GM21447 (cell line): ENCODE measurements around the gene ZNF587.
"Not testable (repeated sequence)": the region's sequence is repeated elsewhere in the genome, so short reads cannot be mapped to it uniquely, and the experiment has no call there.

Experiments used
- ATAC-seq: cut with Tn5 transposase; IDR thresholded peaks from one replicate; pipeline ENCODE4 v1.9.1; 2021; ENCODE audit not compliant: unreplicated experiment

ZNF587 gene

DNA sequence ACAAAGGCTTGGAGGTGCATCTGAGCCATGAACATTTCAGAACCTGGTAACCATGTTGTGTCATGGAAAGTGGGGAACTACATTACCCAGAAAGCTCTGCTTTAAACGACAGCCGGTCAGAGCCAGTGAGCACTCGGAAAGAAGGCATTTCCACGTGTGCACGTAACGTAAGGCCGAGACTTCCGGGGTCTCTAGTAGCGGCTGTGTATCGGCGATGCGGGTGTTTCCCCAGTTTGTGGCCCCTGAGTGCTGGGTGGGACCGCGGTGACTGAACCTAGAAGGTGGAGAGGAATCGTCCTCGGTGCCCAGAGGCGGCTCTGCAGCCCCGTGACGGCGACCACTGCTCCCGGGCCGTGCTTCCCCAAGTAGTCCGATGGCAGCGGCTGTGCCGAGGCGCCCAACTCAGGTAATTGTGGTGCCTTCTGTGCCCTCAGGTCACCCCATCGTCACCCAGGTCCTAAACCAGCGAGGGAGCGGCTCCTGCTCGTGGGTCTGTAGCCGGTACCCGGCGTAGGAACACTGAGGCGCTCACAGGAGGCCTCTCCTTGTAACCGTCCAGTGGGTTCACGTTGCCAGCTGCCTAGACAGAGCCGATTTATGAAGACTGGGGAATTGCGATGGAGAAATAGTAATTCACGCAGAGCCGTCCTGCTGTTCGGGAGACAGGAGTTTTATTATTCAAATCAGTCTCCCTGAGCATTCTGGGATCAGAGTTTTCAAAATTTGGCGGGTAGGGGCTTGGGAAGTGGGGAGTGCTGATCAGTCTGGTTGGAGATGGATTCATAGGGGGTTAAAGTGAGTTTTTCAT lies at the start of gene ZNF587:
Gene ZNF587, plus strand, starts transcription at position 194 of the 808 bp plus-strand sequence. Its CDS starts 180 bp downstream, at position 374.
- peak; percentile 93 for ATAC-seq

- ATAC-seq = no peak
Measured at GRCh38 chr19:57800696-57801095, 49.0 kb upstream of the ZNF587 start.

DNA sequence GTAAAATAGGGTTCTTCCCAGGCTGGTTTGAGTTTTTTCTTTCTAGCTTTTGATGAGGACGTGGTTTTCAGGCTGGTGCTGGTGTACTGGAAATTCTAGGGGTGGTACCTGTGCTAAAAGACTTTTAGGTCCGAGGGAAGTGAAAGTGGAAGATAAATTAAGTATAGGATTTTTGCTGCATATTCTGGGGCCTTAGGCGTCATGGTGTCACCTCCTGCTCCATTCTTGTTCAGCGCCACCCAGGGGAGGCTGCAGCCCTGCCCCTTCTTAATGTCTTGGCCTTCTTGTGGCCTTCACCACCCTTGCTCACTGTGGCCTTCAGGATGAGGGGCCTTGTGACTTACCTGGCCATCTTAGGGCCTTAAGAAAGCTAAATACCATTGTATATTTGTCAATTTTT lies 47.4 kb upstream of the ZNF587 start:
- no peak for ATAC-seq

GRCh38 chr19:57803265-57803593 lies 46.4 kb upstream of the ZNF587 start:
- ATAC-seq = no peak

DNA sequence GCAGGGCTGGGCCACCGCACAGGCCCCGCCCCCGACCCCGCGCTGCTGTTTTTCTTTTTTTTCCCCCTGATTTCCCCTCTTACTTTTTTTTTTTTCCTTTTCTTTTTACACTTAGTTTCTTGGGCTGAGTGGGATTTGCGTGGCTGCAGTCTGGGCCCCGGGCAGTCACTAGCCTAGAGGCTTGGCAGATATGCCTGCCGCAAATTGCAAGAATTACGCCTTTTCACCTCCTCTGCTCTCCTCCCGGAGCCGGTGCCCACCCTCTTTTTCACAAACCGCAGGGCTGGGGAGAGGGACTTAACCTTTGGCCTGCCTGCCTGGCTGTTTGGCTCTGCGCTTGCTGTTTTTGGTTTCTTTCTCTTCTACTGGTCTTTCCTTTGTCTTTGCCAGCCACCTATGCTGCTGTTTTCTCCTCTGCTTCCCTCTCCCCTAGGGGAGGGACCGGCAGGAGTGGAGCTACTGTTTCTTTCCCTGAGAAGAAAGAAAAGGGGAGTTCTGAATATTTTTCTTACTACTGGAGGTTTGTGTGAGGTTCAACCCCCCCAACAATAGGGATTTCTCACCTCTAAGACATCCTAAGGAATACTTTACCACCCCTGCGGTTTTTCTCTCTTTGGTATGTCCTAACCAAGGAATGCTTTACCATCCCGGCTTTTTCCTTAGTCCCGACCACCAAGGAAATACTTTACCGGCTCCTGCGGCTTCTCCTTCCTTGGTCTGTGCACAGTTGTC lies 45.9 kb upstream of the ZNF587 start:
- no peak for ATAC-seq

DNA sequence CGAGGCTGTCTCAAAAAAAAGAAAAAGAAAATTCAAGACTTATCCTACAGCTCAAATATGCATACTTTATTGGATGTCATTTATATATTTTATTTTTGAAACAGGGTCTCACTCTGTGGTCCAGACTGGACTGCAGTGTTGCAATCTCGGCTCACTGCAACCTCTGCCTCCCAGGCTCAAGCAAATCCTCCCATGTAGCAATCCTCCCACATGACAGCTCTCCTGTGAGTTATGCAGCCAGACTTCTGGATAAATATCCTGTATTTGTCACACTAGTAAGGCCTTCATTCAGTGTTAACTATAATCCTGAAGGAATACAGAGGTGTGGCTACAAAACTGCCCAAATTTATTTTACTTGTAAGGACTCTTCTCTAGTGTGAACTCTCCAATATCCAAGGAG lies 42.1 kb upstream of the ZNF587 start:
- ATAC-seq = no peak

DNA sequence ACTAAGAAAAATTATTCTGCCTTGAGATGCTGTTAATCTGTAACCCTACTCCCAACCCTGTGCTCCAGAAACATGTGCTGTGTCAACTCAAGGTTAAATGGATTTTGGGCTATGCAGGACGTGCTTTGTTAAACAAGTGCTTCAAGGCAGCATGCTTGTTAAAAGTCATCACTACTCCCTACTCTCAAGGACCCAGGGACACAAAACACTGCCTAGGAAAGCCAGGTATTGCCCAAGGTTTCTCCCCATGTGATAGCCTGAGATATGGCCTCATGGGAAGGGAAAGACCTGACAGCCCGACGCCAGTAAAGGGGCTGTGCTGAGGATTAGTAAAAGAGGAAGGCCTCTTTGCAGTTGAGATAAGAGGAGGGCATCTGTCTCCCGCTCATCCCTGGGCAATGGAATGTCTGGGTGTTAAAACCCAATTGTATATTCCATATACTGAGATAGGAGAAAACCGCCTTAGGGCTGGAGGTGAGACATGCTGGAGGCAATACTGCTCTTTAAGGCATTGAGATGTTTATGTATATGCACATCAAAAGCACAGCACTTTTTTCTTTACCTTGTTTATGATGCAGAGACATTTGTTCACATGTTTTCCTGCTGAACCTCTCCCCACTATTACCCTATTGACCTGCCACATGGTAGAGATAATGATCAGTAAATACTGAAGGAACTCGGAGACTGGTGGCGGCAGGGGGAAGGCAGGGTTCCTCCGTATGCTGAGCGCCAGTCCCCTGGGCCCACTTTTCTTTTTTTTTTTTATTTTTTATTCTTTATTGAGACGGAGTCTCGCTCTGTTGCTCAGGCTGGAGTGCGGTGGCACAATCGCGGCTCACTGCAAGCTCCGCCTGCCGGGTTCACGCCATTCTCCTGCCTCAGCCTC lies 39.0 kb upstream of the ZNF587 start:
- not testable (repeated sequence) for ATAC-seq

- ATAC-seq = peak; percentile 32
Measured at GRCh38 chr19:57812226-57812625, 37.4 kb upstream of the ZNF587 start.

DNA sequence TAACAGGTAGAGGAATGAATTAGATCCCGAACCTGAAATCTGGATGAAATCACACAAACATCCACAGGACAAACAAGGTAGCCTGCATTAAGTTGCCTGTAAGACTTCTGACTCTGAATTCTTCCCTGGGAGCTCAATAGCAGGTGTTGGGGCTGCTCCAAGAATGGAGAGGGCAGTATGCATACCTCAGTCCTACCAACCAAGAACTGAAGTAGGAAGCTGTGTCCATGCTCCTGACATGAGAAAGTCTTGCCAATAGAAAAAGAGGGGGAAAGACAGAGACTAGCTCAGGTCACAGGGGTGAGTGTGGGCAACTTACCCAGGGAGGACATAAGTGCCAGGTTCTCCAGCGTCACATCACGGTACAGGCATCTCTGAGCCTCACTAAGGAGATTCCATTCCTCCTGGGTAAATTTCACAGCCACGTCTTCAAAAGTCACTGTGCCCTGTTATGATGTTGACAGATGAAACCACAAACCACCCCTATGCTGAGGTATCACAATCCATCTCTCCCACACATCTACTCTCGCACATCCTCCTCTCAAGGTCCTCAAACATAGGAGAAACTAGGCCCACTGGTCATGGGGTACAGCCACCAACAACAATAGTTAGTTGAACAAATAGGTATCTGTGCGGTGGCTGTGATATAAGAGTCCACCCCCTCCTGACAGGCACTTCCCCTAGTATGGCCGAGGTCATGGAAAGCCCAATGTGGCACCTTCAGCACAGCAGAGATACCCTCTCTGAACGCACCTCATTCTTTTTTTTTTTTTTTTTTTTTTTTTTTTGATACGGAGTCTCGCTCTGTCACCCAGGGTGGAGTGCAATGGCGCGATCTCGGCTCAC lies 36.5 kb upstream of the ZNF587 start:
- not testable (repeated sequence) for ATAC-seq

GRCh38 chr19:57813919-57814504 lies 35.6 kb upstream of the ZNF587 start:
- no peak for ATAC-seq

- peak; percentile 70 for ATAC-seq
Measured at GRCh38 chr19:57814505-57815246, 35.0 kb upstream of the ZNF587 start, which contains the start of gene ZNF552. TSS of gene ZNF552 (minus strand) at chr19:57814913. CDS start at chr19:57814743, 170 bp downstream.

- no peak for ATAC-seq
Measured at GRCh38 chr19:57815247-57816075, 34.2 kb upstream of the ZNF587 start.

DNA sequence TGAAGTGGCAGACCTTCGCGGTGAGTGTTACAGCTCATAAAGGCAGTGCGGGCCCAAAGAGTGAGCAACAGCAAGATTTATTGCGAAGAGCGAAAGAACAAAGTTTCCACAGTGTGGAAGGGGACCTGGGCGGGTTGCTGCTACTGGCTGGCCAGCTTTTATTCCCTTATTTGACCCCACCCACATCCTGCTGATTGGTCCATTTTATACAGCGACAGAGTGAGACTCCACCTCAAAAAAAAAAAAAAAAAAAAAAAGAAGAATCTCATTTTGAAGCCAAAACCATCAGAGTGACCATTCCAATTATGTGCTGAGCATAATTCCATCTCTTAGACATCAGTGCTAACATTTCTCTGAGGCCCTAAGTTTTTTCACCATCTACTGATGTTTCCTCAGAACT lies 33.0 kb upstream of the ZNF587 start:
- no peak for ATAC-seq

GRCh38 chr19:57817976-57818375 lies 31.7 kb upstream of the ZNF587 start:
- no peak for ATAC-seq

- ATAC-seq = no peak
Measured at GRCh38 chr19:57818378-57818777, 31.3 kb upstream of the ZNF587 start.

DNA sequence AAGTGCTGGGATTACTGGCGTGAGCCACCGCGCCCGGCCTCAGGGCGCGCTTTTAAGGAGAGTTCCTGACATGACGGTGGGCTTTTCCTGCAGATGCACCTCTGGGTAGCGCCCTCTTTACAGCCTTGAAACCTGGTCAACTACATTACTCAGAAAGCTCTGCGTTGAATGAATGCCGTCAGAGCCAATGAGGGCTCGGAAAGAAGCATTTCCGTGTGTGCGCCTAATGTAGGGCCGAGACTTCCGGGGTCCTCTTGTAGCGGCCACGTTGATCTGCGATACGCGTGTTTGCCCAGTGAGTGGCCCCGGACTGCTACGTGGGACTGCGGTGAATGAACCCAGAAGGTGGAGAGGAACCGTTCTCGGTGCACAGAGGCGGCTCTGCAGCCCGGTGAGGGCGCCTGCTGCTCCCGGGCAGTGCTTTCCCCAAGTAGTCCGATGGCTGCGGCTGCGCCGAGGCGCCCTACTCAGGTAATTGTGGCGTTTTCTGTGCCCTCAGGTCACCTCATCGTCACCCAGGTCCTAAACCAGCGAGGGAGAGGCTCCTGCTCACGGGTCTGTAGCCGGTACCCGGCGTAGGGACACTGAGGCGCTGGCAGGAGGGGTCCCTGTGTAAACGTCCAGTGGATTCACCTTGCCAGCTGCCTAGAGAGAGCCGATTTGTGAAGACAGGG lies 30.0 kb upstream of the ZNF587 start:
- ATAC-seq = peak; percentile 90

- ATAC-seq = no peak
Measured at GRCh38 chr19:57820599-57820998, 29.1 kb upstream of the ZNF587 start.

DNA sequence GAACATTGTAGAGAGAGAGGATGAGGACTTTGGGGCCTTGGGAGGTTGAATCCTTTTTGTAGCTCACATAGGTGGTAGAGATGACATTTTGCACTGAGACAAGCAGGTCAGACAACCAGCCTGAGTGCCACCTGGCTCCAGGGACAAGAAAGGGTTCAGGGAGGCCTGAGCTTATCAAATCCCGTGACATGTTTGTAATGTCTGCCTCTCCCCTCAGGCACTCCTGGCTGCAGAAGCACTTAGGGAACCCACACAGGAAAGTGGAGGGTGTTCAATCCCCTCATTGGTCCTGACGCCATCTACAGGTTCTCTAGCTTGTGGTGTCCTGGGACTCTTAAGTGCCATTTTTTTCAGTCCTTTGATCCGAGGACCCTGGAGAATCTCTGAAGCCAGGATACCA lies 28.6 kb upstream of the ZNF587 start:
- ATAC-seq = not testable (repeated sequence)
